ENCODE results near the gene CFAP298.

DNA sequence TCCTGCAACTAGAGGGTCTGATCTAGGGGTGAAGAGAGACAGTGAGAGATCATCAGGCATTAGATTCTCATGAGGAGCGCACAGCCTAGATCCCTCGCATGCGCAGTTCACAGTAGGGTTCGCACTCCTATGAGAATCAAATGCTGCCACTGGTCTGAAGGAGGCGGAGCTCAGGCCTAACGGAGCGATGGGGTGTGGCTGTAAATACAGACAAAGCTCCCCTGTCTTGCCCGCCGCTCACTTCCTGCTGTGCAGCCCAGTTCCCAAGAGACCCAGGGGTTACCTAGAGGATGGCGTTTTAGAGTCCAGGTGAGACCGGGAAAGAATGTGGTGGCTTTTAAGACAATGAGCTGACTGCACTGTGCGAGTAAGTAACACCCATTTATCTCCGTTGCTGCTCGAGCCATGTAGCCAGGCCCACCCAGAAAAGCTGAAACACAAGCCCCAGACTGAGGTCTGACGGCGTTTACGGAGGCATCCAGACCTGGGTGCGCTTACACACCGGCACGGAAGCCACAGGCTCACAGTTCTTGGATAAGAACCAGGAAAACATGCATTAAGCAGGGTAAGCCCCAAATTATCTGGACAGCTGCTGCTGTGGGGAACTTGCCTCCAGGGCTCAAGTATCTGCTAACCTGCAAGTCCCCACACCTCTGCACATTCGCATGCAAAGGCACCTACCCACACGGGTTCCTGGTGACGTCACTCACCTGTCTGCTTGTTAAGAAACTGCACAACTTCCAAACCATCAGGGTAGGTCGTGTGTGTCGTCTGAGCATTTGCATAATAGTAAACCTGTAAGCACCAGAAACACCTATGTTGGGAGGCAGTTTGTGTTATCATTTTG lies 39.4 kb downstream of the CFAP298 start:
- TF ChIP-seq BACH2 (CRISPR knock-in tag; IDR thresholded peaks at IDR 0.05; ENCODE audit: borderline replicate concordance) (no peak), ISL1 (CRISPR knock-in tag; IDR thresholded peaks at IDR 0.05) (no peak), ARNTL (CRISPR knock-in tag; IDR thresholded peaks at IDR 0.05; ENCODE audit: borderline replicate concordance, low read depth) (no peak), ZNF565 (CRISPR knock-in tag; conservative IDR thresholded peaks at IDR 0.05; ENCODE audit: low read depth) (no peak), CSDC2 (CRISPR knock-in tag; IDR thresholded peaks at IDR 0.05) (no peak), ZNF8 (CRISPR knock-in tag; IDR thresholded peaks at IDR 0.05) (no peak), RARB (CRISPR knock-in tag; IDR thresholded peaks at IDR 0.05) (no peak), PPARA (CRISPR knock-in tag; IDR thresholded peaks at IDR 0.05; ENCODE audit: borderline replicate concordance) (no peak)
- TF ChIP-seq, protein P1, sequence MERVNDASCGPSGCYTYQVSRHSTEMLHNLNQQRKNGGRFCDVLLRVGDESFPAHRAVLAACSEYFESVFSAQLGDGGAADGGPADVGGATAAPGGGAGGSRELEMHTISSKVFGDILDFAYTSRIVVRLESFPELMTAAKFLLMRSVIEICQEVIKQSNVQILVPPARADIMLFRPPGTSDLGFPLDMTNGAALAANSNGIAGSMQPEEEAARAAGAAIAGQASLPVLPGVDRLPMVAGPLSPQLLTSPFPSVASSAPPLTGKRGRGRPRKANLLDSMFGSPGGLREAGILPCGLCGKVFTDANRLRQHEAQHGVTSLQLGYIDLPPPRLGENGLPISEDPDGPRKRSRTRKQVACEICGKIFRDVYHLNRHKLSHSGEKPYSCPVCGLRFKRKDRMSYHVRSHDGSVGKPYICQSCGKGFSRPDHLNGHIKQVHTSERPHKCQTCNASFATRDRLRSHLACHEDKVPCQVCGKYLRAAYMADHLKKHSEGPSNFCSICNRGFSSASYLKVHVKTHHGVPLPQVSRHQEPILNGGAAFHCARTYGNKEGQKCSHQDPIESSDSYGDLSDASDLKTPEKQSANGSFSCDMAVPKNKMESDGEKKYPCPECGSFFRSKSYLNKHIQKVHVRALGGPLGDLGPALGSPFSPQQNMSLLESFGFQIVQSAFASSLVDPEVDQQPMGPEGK (CRISPR knock-in tag; IDR thresholded peaks at IDR 0.05; ENCODE audit: borderline replicate concordance) = no peak

Data from SK-N-SH treated with all-trans-retinoic acid at 6 μM for 48 hours (cell line).